Measurements from ENCODE around the gene CACNA1B. TPM values are rescaled to one million over a fixed set of nuclear protein-coding genes. Genes with fewer than 3 reads are reported as not detected.

Gene CACNA1B
- total RNA-seq, 1 experiment from 2014 or later: 7.8 TPM

DNA sequence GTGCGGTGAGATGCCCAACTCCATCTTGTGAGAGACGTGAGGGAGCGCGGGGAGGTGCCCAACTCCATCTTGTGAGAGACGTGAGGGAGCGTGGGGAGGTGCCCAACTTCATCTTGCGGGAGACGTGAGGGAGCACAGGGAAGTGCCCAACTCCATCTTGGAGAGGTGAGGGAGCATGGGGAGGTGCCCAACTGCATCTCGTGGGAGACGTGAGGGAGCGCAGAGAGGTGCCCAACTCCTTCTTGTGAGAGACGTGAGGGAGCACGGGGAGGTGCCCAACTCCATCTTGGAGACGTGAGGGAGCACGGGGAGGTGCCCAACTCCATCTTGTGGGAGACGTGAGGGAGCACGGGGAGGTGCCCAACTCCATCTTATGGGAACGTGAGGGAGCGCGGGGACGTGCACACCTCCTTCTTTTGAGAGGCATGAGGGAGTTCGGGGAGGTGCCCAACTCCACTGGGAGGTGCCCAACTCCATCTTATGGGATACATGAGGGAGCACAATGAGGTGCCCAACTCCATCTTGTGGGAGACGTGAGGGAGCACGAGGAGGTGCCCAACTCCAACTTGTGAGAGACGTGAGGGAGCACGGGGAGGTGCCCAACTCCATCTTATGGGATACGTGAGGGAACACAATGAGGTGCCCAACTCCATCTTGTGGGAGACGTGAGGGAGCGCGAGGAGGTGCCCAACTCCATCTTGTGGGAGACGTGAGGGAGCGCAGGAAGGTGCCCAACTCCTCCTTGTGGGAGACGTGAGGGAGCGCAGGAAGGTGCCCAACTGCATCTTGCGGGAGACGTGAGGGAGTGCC is 235.4 kb downstream of the CACNA1B start:
- Histone ChIP-seq H3K4me1 (ENCODE audit: insufficient read depth, low read length) (no peaks in the 10 kb centered on the region), H4K91ac (ENCODE audit: insufficient read length, low read depth, low read length) (no peak overlapping the region), H3T11ph (ENCODE audit: low read length) (no peak overlapping the region), H3K9me3 (ENCODE audit: control insufficient read depth, low read depth, low read length) (peaks cover 8% of the 10 kb centered on the region), H2BK120ac (ENCODE audit: low read depth, low read length, poor library complexity, severe bottlenecking) (no peak overlapping the region), H3K27ac (ENCODE audit: insufficient read length, low read depth, low read length) (no peak overlapping the region), H3K23ac (ENCODE audit: insufficient read length, low read depth, low read length) (no peak overlapping the region), H3K27me3 (ENCODE audit: insufficient read depth, low read length) (no peaks in the 10 kb centered on the region), H3K79me1 (ENCODE audit: insufficient read depth, low read depth, low read length, poor library complexity, severe bottlenecking) (no peaks in the 10 kb centered on the region), H3K79me2 (ENCODE audit: insufficient read depth, low read length) (no peaks in the 10 kb centered on the region), H3K14ac (ENCODE audit: insufficient read depth, low read length) (no peak overlapping the region), H3K4ac (ENCODE audit: low read depth, low read length) (no peak overlapping the region), H4K8ac (replicated peaks; ENCODE audit: insufficient read length, low read depth, low read length) (no peak overlapping the region), H2BK12ac (ENCODE audit: insufficient read length, low read depth, low read length) (no peak overlapping the region), H2BK5ac (ENCODE audit: insufficient read length, low read length) (no peak overlapping the region), H4K20me1 (ENCODE audit: control insufficient read depth, insufficient read depth, insufficient read length) (no peaks in the 10 kb centered on the region), H2AFZ (ENCODE audit: low read length) (no peak overlapping the region), H3K9ac (ENCODE audit: extremely low read depth, insufficient read length, low read length) (no peak overlapping the region), H2BK20ac (ENCODE audit: low read depth, low read length, poor library complexity, severe bottlenecking) (no peak overlapping the region), H2AK5ac (ENCODE audit: insufficient read length, low read length) (no peak overlapping the region), H3K4me2 (ENCODE audit: insufficient read depth, insufficient read length, low read length) (no peak overlapping the region), H3K23me2 (ENCODE audit: insufficient read length, low read depth, low read length, poor library complexity, severe bottlenecking) (no peaks in the 10 kb centered on the region), H3K56ac (ENCODE audit: insufficient read length, low read depth, low read length) (no peak overlapping the region), H4K5ac (ENCODE audit: insufficient read length, low read depth, low read length) (no peak overlapping the region), H3K18ac (ENCODE audit: insufficient read length, low read depth, low read length) (no peak overlapping the region), H2BK15ac (ENCODE audit: low read depth, low read length) (no peak overlapping the region)
- peak overlapping the region in 1 of 3 experiments; percentile 57; a peak in 1 of 7 replicates for H3K27ac Mint-ChIP-seq
- no CpG with 5 or more reads among the region's 36 CpGs for WGBS (ENCODE audit: extremely low coverage, insufficient read length, low lambda C conversion rate)
- H3K4me1 Mint-ChIP-seq: no peaks in the 10 kb centered on the region
- peaks cover 13% of the 10 kb centered on the region for H3K27me3 Mint-ChIP-seq (ENCODE audit: low read depth)
- peaks cover 15 to 50% (median 21%) of the 10 kb centered on the region in 3 experiments for H3K36me3 Mint-ChIP-seq (ENCODE audit: insufficient read depth in 1 of 3, low read depth in 3 of 3)
- peak; percentile 20 for DNase-seq
- peaks cover 29 to 82% of the 10 kb centered on the region in 2 experiments for H3K9me3 Mint-ChIP-seq
- no peak overlapping the region for H3K4me3 Mint-ChIP-seq
- no peak for TF ChIP-seq CTCF (conservative IDR thresholded peaks at IDR 0.05)
